ENCODE measurements around the gene RNASEL.
A peak's percentile ranks its signal among the peaks of the same experiment; 100 is the strongest.

- peak; percentile 66 to 75 (median 69) for TF ChIP-seq CTCF (optimal IDR thresholded peaks at IDR 0.05 in 1 of 3, IDR thresholded peaks at IDR 0.05 in 1 of 3, conservative IDR thresholded peaks at IDR 0.05 in 1 of 3; ENCODE audit: extremely low read depth in 1 of 3, insufficient read depth in 2 of 3, low read length in 3 of 3)
- TF ChIP-seq EZH2 (IDR thresholded peaks at IDR 0.05; ENCODE audit: low read length): no peak
These were observed 12.3 kb upstream of the RNASEL start for GRCh38 chr1:182601416-182601786.
